Keratinocyte (primary cell): ENCODE results near the gene ADIG.
"Not testable (repeated sequence)": the region's sequence is repeated elsewhere in the genome, so short reads cannot be mapped to it uniquely, and the experiment has no call there.

Source experiments
- EZH2 ChIP-seq: IDR thresholded peaks from one replicate; pipeline ENCODE4 v1.6.1; 2012; ENCODE audit warnings: inconsistent platforms, mild to moderate bottlenecking, low read length, moderate library complexity
- TF ChIP-seq, protein P1 (sequence below), 3 experiments: IDR thresholded peaks in 1 of 3; conservative IDR thresholded peaks in 1 of 3; optimal IDR thresholded peaks in 1 of 3; 2 replicates in 2 of 3; 3 replicates in 1 of 3; pipeline versions ENCODE3 to v1.5.1; 2011; ENCODE audit warnings: low read length in 3 of 3, mild to moderate bottlenecking in 3 of 3, moderate library complexity in 2 of 3, control low read depth in 1 of 3, inconsistent platforms in 1 of 3; ENCODE audit not compliant: insufficient read depth in 2 of 3; ENCODE audit errors: extremely low read depth in 1 of 3

DNA sequence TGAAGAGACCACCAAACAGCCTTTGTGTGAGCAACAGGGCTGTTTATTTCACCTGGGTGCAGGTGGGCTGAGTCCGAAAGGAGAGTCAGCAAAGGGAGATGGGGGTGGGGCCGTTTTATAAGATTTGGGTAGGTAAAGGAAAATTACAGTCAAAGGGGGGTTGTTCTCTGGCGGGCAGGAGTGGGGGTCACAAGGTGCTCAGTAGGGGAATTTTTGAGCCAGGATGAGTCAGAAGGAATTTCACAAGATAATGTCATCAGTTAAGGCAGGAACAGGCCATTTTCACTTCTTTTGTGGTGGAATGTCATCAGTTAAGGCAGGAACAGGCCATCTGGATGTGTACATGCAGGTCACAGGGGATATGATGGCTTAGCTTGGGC, 11.4 kb downstream of the ADIG start:
- TF ChIP-seq, protein P1, sequence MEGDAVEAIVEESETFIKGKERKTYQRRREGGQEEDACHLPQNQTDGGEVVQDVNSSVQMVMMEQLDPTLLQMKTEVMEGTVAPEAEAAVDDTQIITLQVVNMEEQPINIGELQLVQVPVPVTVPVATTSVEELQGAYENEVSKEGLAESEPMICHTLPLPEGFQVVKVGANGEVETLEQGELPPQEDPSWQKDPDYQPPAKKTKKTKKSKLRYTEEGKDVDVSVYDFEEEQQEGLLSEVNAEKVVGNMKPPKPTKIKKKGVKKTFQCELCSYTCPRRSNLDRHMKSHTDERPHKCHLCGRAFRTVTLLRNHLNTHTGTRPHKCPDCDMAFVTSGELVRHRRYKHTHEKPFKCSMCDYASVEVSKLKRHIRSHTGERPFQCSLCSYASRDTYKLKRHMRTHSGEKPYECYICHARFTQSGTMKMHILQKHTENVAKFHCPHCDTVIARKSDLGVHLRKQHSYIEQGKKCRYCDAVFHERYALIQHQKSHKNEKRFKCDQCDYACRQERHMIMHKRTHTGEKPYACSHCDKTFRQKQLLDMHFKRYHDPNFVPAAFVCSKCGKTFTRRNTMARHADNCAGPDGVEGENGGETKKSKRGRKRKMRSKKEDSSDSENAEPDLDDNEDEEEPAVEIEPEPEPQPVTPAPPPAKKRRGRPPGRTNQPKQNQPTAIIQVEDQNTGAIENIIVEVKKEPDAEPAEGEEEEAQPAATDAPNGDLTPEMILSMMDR (optimal IDR thresholded peaks at IDR 0.05 in 1 of 3, IDR thresholded peaks at IDR 0.05 in 1 of 3, conservative IDR thresholded peaks at IDR 0.05 in 1 of 3; ENCODE audit: extremely low read depth in 1 of 3, insufficient read depth in 2 of 3, low read length in 3 of 3): not testable (repeated sequence)
- TF ChIP-seq EZH2: not testable (repeated sequence)
